IMR-90 (cell line): ENCODE measurements around the gene A4GALT. TPM values are rescaled to one million over a fixed set of nuclear protein-coding genes. Genes with fewer than 3 reads are reported as not detected.

Experiments
- ATAC-seq: fragments of 200-7000 bp; cut with Tn5 transposase; 2 replicates; pipeline ENCODE4 v1.9.1; 2020; ENCODE audit warnings: low read depth, mild to moderate bottlenecking, moderate library complexity
- BruUV-seq: library from RNA; stranded (reverse); fragments of 400-500 nt; replicated peaks from 2 replicates; lab custom pipeline; 2021; lab: Mats Ljungman, UMichigan
- CTCF ChIA-PET: fragments of 300-600 bp; formaldehyde crosslinking; extraction: SDS; loops from one replicate; lab custom pipeline; 2021; ENCODE audit warnings: antibody characterized with exemption; lab: Yijun Ruan, JAX
- POLR2A ChIA-PET: fragments of 300-600 bp; sonication (Branson Sonifier 250); formaldehyde crosslinking; loops from one replicate; lab custom pipeline; 2022; ENCODE audit warnings: antibody characterized with exemption; ENCODE audit not compliant: unreplicated experiment; lab: Charles Lee
- DNase-seq: peaks from one replicate; pipeline ENCODE4 v3.0.0; 2013
- H2AFZ ChIP-seq: replicated peaks from 2 replicates; pipeline ENCODE3; 2013; ENCODE audit warnings: low read length, mild to moderate bottlenecking; ENCODE audit not compliant: poor library complexity
- H2AK5ac ChIP-seq: 2 replicates; pipeline ENCODE4 v1.6.1; 2013; ENCODE audit warnings: low read depth, low read length, inconsistent platforms
- H2AK9ac ChIP-seq: replicated peaks from 2 replicates; pipeline ENCODE3; 2013; ENCODE audit warnings: mild to moderate bottlenecking, low read depth, low read length, moderate library complexity; ENCODE audit not compliant: poor library complexity
- H2BK120ac ChIP-seq: 2 replicates; pipeline ENCODE4 v1.6.1; 2013; ENCODE audit warnings: low read depth, low read length, inconsistent platforms
- H2BK15ac ChIP-seq: 3 replicates; pipeline ENCODE4 v1.6.1; 2013; ENCODE audit warnings: low read depth, low read length, inconsistent platforms
- H2BK20ac ChIP-seq: 2 replicates; pipeline ENCODE4 v1.6.1; 2013; ENCODE audit warnings: low read depth, mild to moderate bottlenecking, inconsistent platforms, low read length, moderate library complexity
- H2BK5ac ChIP-seq: 2 replicates; pipeline ENCODE4 v1.6.1; 2013; ENCODE audit warnings: mild to moderate bottlenecking, low read depth, low read length, inconsistent platforms; ENCODE audit not compliant: poor library complexity, severe bottlenecking
- H3K14ac ChIP-seq: replicated peaks from 2 replicates; pipeline ENCODE4 v1.6.1; 2013; ENCODE audit warnings: low read depth, low read length, inconsistent platforms
- H3K18ac ChIP-seq: 2 replicates; pipeline ENCODE4 v1.6.1; 2013; ENCODE audit warnings: low read depth, low read length, control low read depth
- H3K23ac ChIP-seq: 2 replicates; pipeline ENCODE4 v1.6.1; 2013; ENCODE audit warnings: low read depth, low read length, inconsistent platforms
- H3K27ac ChIP-seq: 2 replicates; pipeline ENCODE4 v1.5.1; 2013; ENCODE audit warnings: mild to moderate bottlenecking, control low read depth, low read length; ENCODE audit not compliant: insufficient read depth
- H3K27me3 ChIP-seq: 2 replicates; pipeline ENCODE4 v1.6.1; 2013; ENCODE audit warnings: low read length; ENCODE audit not compliant: control insufficient read depth, insufficient read depth
- H3K36me3 ChIP-seq: 2 replicates; pipeline ENCODE4 v1.6.1; 2013; ENCODE audit warnings: low read length, mixed read lengths; ENCODE audit not compliant: control insufficient read depth, insufficient read depth
- H3K4ac ChIP-seq: 2 replicates; pipeline ENCODE4 v1.6.1; 2013; ENCODE audit warnings: low read depth, low read length, inconsistent platforms
- H3K4me1 ChIP-seq: 2 replicates; pipeline ENCODE4 v1.6.1; 2013; ENCODE audit warnings: low read length, mixed read lengths; ENCODE audit not compliant: control insufficient read depth, insufficient read depth
- H3K4me2 ChIP-seq: 2 replicates; pipeline ENCODE4 v1.6.1; 2013; ENCODE audit warnings: low read depth, mild to moderate bottlenecking, control low read depth, low read length, moderate library complexity
- H3K4me3 ChIP-seq: 2 replicates; pipeline ENCODE4 v1.5.1; 2013; ENCODE audit warnings: low read depth, mild to moderate bottlenecking, control low read depth, low read length, moderate library complexity; ENCODE audit not compliant: insufficient read depth
- H3K56ac ChIP-seq: 2 replicates; pipeline ENCODE4 v1.6.1; 2013; ENCODE audit warnings: low read length, inconsistent platforms; ENCODE audit not compliant: insufficient read depth; ENCODE audit errors: extremely low read depth
- H3K79me1 ChIP-seq, 2 experiments: 2 replicates each; pipeline ENCODE4 v1.6.1; 2013; ENCODE audit warnings: low read length in 2 of 2, inconsistent platforms in 1 of 2, low read depth in 1 of 2
- H3K9ac ChIP-seq: 2 replicates; pipeline ENCODE4 v1.6.1; 2013; ENCODE audit warnings: low read depth, low read length, control low read depth
- H3K9me1 ChIP-seq: 2 replicates; pipeline ENCODE4 v1.6.1; 2013; ENCODE audit warnings: low read length, inconsistent platforms; ENCODE audit not compliant: insufficient read depth
- H3K9me3 ChIP-seq: 2 replicates; pipeline ENCODE4 v1.6.1; 2013; ENCODE audit warnings: low read length; ENCODE audit not compliant: control insufficient read depth, insufficient read depth
- H4K20me1 ChIP-seq: 2 replicates; pipeline ENCODE4 v1.6.1; 2013; ENCODE audit warnings: low read length, inconsistent platforms; ENCODE audit not compliant: insufficient read depth
- H4K5ac ChIP-seq: 2 replicates; pipeline ENCODE4 v1.6.1; 2013; ENCODE audit warnings: mild to moderate bottlenecking, low read depth, low read length, control low read depth
- H4K8ac ChIP-seq, 2 experiments: 2 replicates each; pipeline ENCODE4 v1.6.1; 2013; ENCODE audit warnings: low read depth in 2 of 2, low read length in 2 of 2, control low read depth in 1 of 2, inconsistent platforms in 1 of 2
- H4K91ac ChIP-seq: 2 replicates; pipeline ENCODE4 v1.6.1; 2013; ENCODE audit warnings: low read depth, low read length, inconsistent platforms; ENCODE audit not compliant: insufficient read depth
- BHLHE40 ChIP-seq: fragments of 150-350 bp; IDR thresholded peaks from 2 replicates; pipeline ENCODE4 v1.6.1; 2016; ENCODE audit warnings: mild to moderate bottlenecking, low read depth, low read length
- CEBPB ChIP-seq: IDR thresholded peaks from 2 replicates; pipeline ENCODE4 v1.6.1; 2012; ENCODE audit warnings: low read depth, low read length, improper control_type of control experiment
- MAZ ChIP-seq: IDR thresholded peaks from 2 replicates; pipeline ENCODE4 v1.6.1; 2012; ENCODE audit warnings: low read depth, mild to moderate bottlenecking, low read length, improper control_type of control experiment, moderate library complexity, borderline replicate concordance
- MXI1 ChIP-seq: IDR thresholded peaks from 2 replicates; pipeline ENCODE4 v1.6.1; 2012; ENCODE audit warnings: low read depth, mild to moderate bottlenecking, low read length, moderate library complexity, borderline replicate concordance
- POLR2A ChIP-seq: IDR thresholded peaks from 2 replicates; pipeline ENCODE4 v1.6.1; 2012; ENCODE audit warnings: mild to moderate bottlenecking, low read depth, low read length
- RAD21 ChIP-seq: IDR thresholded peaks from 2 replicates; pipeline ENCODE4 v1.6.1; 2012; ENCODE audit warnings: low read length, improper control_type of control experiment
- RCOR1 ChIP-seq: IDR thresholded peaks from 2 replicates; pipeline ENCODE4 v1.6.1; 2012; ENCODE audit warnings: mild to moderate bottlenecking, low read length, improper control_type of control experiment; ENCODE audit not compliant: insufficient replicate concordance
- WGBS, 2 experiments: methylation state at CpG; one replicate each; pipeline versions ENCODE4 v1.1.5 to v1.1.7; 2013; ENCODE audit warnings: missing lambda C conversion rate in 2 of 2; ENCODE audit not compliant: insufficient read length in 1 of 2; ENCODE audit errors: extremely low coverage in 2 of 2; 5-methylcytosine and 5-hydroxymethylcytosine counted together
- dilution Hi-C: fragments of 300-500 bp; cut with HindIII; formaldehyde crosslinking; loops from one replicate; pipeline ENCODE4 v1.14.3; 2018; ENCODE audit warnings: low sequenced_read_pairs; ENCODE audit not compliant: unreplicated experiment
- in situ Hi-C: fragments of 300-500 bp; cut with MboI; formaldehyde crosslinking; loops from 3 replicates; pipeline ENCODE4 v1.14.3; 2019; ENCODE audit warnings: low sequenced_read_pairs, inconsistent platforms, mixed read lengths
- intact Hi-C: fragments of 100-400 bp; cut with micrococcal nuclease; formaldehyde crosslinking; loops from 2 replicates; pipeline ENCODE4 v1.10.0; 2022
- polyA plus RNA-seq, 3 experiments: library from polyadenylated mRNA; depleted of rRNA; stranded (reverse); fragments of >200 nt; gene quantifications; 2 replicates each; pipeline ENCODE4 v1.2.3, GENCODE V29; 2012; ENCODE audit warnings: low replicate concordance in 1 of 3
- total RNA-seq: library from RNA; depleted of rRNA; stranded (reverse); fragments of >200 nt; gene quantifications from 2 replicates; pipeline ENCODE4 v1.2.3, GENCODE V29; 2012

A4GALT gene
- total and polyA plus RNA-seq, 2 of the 4 experiments (the other 2 are of a cell fraction): 1.6 to 6.1 TPM

GRCh38 chr22:42716221-42716620, 4.4 kb downstream of the A4GALT start:
- no peak overlapping the region for H4K5ac ChIP-seq
- H4K8ac ChIP-seq: no peak overlapping the region
- no peak overlapping the region for H3K9ac ChIP-seq
- in situ Hi-C loops (no loop called here), dilution Hi-C loops (no loop called here), intact Hi-C loops (no loop called here)
- 100% methylated on average over 1 of the region's 6 CpGs; no CpG with 5 or more reads in 1 of the 2 experiments for WGBS, 2 experiments
- ChIA-PET CTCF (no interaction called here), POLR2A (no interaction called here)
- no peak overlapping the region for H3K4me3 ChIP-seq
- H3K9me1 ChIP-seq: peaks cover 17% of the 10 kb centered on the region; the same call in 1 of the 2 replicates
- H2AFZ ChIP-seq: no peak overlapping the region
- no peak overlapping the region for H2AK9ac ChIP-seq
- H3K56ac ChIP-seq: no peak overlapping the region
- no peak overlapping the region for H2BK20ac ChIP-seq
- no peak overlapping the region for H3K23ac ChIP-seq
- no peak overlapping the region for H4K91ac ChIP-seq
- no peak overlapping the region for H2BK5ac ChIP-seq
- H2BK120ac ChIP-seq: no peak overlapping the region
- no peaks in the 10 kb centered on the region for H3K27me3 ChIP-seq
- H2AK5ac ChIP-seq: peak overlapping the region; percentile 8; the same call in 1 of the 2 replicates
- no peak overlapping the region for H3K27ac ChIP-seq
- no peak for DNase-seq
- TF ChIP-seq POLR2A: no peak
- TF ChIP-seq RAD21: no peak
- TF ChIP-seq MAZ: no peak
- TF ChIP-seq CEBPB: no peak
- no peak for TF ChIP-seq RCOR1
- TF ChIP-seq MXI1: no peak
- no peak for TF ChIP-seq BHLHE40
- peaks cover 4% of the 10 kb centered on the region for H3K36me3 ChIP-seq
- peaks cover 13% of the 10 kb centered on the region for H3K4me1 ChIP-seq
- no peak overlapping the region for H3K4ac ChIP-seq
- no peak overlapping the region for H3K18ac ChIP-seq
- no peak for ATAC-seq
- H3K14ac ChIP-seq: no peak overlapping the region
- no peaks in the 10 kb centered on the region for H3K9me3 ChIP-seq
- no TSS peak for BruUV-seq
- H2BK15ac ChIP-seq: no peak overlapping the region
- no peak overlapping the region for H3K4me2 ChIP-seq
- peaks cover 44% of the 10 kb centered on the region for H4K20me1 ChIP-seq
- peaks cover 22 to 75% of the 10 kb centered on the region in 2 experiments for H3K79me1 ChIP-seq
